CD1c-positive myeloid dendritic cell (primary cell): ENCODE results near the gene SULF2.

ENCODE experiments used
- DNase-seq: peaks from one replicate; pipeline ENCODE4 v3.0.0-alpha.2; 2016; ENCODE audit errors: extremely low spot score

SULF2 gene

GRCh38 chr20:47711046-47711752, 74.1 kb downstream of the SULF2 start:
- no peak for DNase-seq

GRCh38 chr20:47710665-47711045, 74.6 kb downstream of the SULF2 start:
- DNase-seq = peak; percentile 68

- no peak for DNase-seq
Observed at GRCh38 chr20:47708953-47709833, 76.1 kb downstream of the SULF2 start.

- DNase-seq = peak; percentile 94
Observed at GRCh38 chr20:47708140-47708807, 77.0 kb downstream of the SULF2 start.

GRCh38 chr20:47706345-47706744, 78.9 kb downstream of the SULF2 start:
- no peak for DNase-seq

- no peak for DNase-seq
Observed at GRCh38 chr20:47705497-47705856, 79.8 kb downstream of the SULF2 start.

- peak; percentile 78 for DNase-seq
Observed at GRCh38 chr20:47704746-47705496, 80.4 kb downstream of the SULF2 start.

GRCh38 chr20:47703748-47704147, 81.5 kb downstream of the SULF2 start:
- no peak for DNase-seq

GRCh38 chr20:47701612-47702011, 83.7 kb downstream of the SULF2 start:
- no peak for DNase-seq

- DNase-seq = no peak
Observed at GRCh38 chr20:47700327-47700726, 85.0 kb downstream of the SULF2 start.

- DNase-seq = no peak
Observed at GRCh38 chr20:47699818-47700217, 85.5 kb downstream of the SULF2 start.

- no peak for DNase-seq
Observed at GRCh38 chr20:47698142-47698541, 87.1 kb downstream of the SULF2 start.

- no peak for DNase-seq
Observed at GRCh38 chr20:47696856-47697255, 88.4 kb downstream of the SULF2 start.

GRCh38 chr20:47694021-47694818, 91.1 kb downstream of the SULF2 start:
- no peak for DNase-seq

GRCh38 chr20:47691625-47692024, 93.7 kb downstream of the SULF2 start:
- DNase-seq = peak; percentile 42

GRCh38 chr20:47689731-47690130, 95.5 kb downstream of the SULF2 start:
- no peak for DNase-seq

GRCh38 chr20:47688385-47689381, 96.6 kb downstream of the SULF2 start:
- DNase-seq = no peak

GRCh38 chr20:47687095-47687987, 97.9 kb downstream of the SULF2 start:
- DNase-seq = no peak

- DNase-seq = no peak
Observed at GRCh38 chr20:47686545-47686944, 98.7 kb downstream of the SULF2 start.
